ENCODE data around the gene HDGFL3.
"Not testable (repeated sequence)": the region's sequence is repeated elsewhere in the genome, so short reads cannot be mapped to it uniquely, and the experiment has no call there.

Gene HDGFL3

GRCh38 chr15:83099290-83099689 is 108.3 kb downstream of the HDGFL3 start:
- DNase-seq (ENCODE audit: low spot score) = no peak

GRCh38 chr15:83098079-83098478 is 109.5 kb downstream of the HDGFL3 start:
- DNase-seq (ENCODE audit: low spot score) = no peak

GRCh38 chr15:83094583-83094982 is 113.0 kb downstream of the HDGFL3 start:
- no peak for DNase-seq (ENCODE audit: low spot score)

GRCh38 chr15:83092309-83092976 is 115.2 kb downstream of the HDGFL3 start:
- DNase-seq (ENCODE audit: low spot score) = peak; percentile 50

- not testable (repeated sequence) for DNase-seq (ENCODE audit: low spot score)
These were observed 115.7 kb downstream of the HDGFL3 start for GRCh38 chr15:83091965-83092308.

- DNase-seq (ENCODE audit: low spot score) = no peak
These were observed 117.2 kb downstream of the HDGFL3 start for GRCh38 chr15:83090465-83090864.

- DNase-seq (ENCODE audit: low spot score) = no peak
These were observed 118.7 kb downstream of the HDGFL3 start for GRCh38 chr15:83088876-83089275.

GRCh38 chr15:83087576-83087975 is 120.0 kb downstream of the HDGFL3 start:
- no peak for DNase-seq (ENCODE audit: low spot score)

- not testable (repeated sequence) for DNase-seq (ENCODE audit: low spot score)
These were observed 121.6 kb downstream of the HDGFL3 start for GRCh38 chr15:83085864-83086552.

GRCh38 chr15:83085461-83085860 is 122.2 kb downstream of the HDGFL3 start:
- not testable (repeated sequence) for DNase-seq (ENCODE audit: low spot score)

GRCh38 chr15:83082730-83083386 is 124.8 kb downstream of the HDGFL3 start:
- DNase-seq (ENCODE audit: low spot score) = no peak

GRCh38 chr15:83081256-83082014 is 126.2 kb downstream of the HDGFL3 start:
- no peak for DNase-seq (ENCODE audit: low spot score)

- DNase-seq (ENCODE audit: low spot score) = no peak
These were observed 128.9 kb downstream of the HDGFL3 start for GRCh38 chr15:83078712-83079111.
